Hepatocyte (in vitro differentiated cells): ENCODE results near the gene CCDC3. TPM values are rescaled to one million over a fixed set of nuclear protein-coding genes. Genes with fewer than 3 reads are reported as not detected.

Source experiments
- DNase-seq: peaks from one replicate; pipeline ENCODE4 v3.0.0-alpha.2; 2016; ENCODE audit warnings: low spot score
- H2AFZ ChIP-seq: fragments of 200-600 bp; sonication (generic); 2 replicates; pipeline ENCODE4 v1.6.0; 2016; ENCODE audit warnings: antibody characterized with exemption, mild to moderate bottlenecking
- H3K27ac ChIP-seq: fragments of 200-600 bp; sonication (generic); 2 replicates; pipeline ENCODE4 v1.5.1; 2016; ENCODE audit warnings: mild to moderate bottlenecking
- H3K27me3 ChIP-seq: fragments of 200-600 bp; sonication (generic); 2 replicates; pipeline ENCODE4 v1.6.1; 2016
- H3K36me3 ChIP-seq: fragments of 200-600 bp; sonication (generic); replicated peaks from 2 replicates; pipeline ENCODE4 v1.5.1; 2016; ENCODE audit warnings: low read depth; ENCODE audit not compliant: insufficient read depth
- H3K4me1 ChIP-seq: fragments of 200-600 bp; sonication (generic); 2 replicates; pipeline ENCODE4 v1.5.1; 2016; ENCODE audit warnings: mild to moderate bottlenecking, moderate library complexity; ENCODE audit not compliant: insufficient read depth
- H3K4me2 ChIP-seq: fragments of 200-600 bp; sonication (generic); 2 replicates; pipeline ENCODE4 v1.6.0; 2016
- H3K4me3 ChIP-seq: fragments of 200-600 bp; sonication (generic); 2 replicates; pipeline ENCODE4 v1.5.1; 2016; ENCODE audit warnings: mild to moderate bottlenecking
- H3K79me2 ChIP-seq: fragments of 200-600 bp; sonication (generic); 2 replicates; pipeline ENCODE4 v1.6.0; 2017; ENCODE audit warnings: mild to moderate bottlenecking
- H3K9me2 ChIP-seq: fragments of 200-600 bp; sonication (generic); replicated peaks from 2 replicates; pipeline ENCODE4 v1.6.0; 2017; ENCODE audit warnings: mild to moderate bottlenecking; ENCODE audit not compliant: insufficient read depth
- H3K9me3 ChIP-seq: fragments of 200-600 bp; sonication (generic); 2 replicates; pipeline ENCODE4 v1.5.1; 2016; ENCODE audit warnings: low read depth, mild to moderate bottlenecking
- H4K20me1 ChIP-seq: fragments of 200-600 bp; sonication (generic); 2 replicates; pipeline ENCODE4 v1.6.0; 2016; ENCODE audit warnings: mild to moderate bottlenecking; ENCODE audit not compliant: insufficient read depth, poor library complexity, severe bottlenecking
- CTCF ChIP-seq: fragments of 200-600 bp; sonication (generic); IDR thresholded peaks from 2 replicates; pipeline ENCODE4 v1.5.1; 2016; ENCODE audit warnings: antibody characterized with exemption, mild to moderate bottlenecking; ENCODE audit not compliant: poor library complexity
- EZH2 ChIP-seq: fragments of 200-600 bp; sonication (generic); IDR thresholded peaks from 2 replicates; pipeline ENCODE4 v1.6.1; 2016; ENCODE audit warnings: antibody characterized with exemption, mild to moderate bottlenecking, borderline replicate concordance
- EZH2phosphoT487 ChIP-seq: fragments of 200-600 bp; sonication (generic); IDR thresholded peaks from one replicate; pipeline ENCODE4 v1.6.1; 2018; ENCODE audit warnings: antibody characterized with exemption, mild to moderate bottlenecking, low read depth, moderate library complexity; ENCODE audit not compliant: unreplicated experiment, severe bottlenecking
- WGBS: methylation state at CpG from one replicate; pipeline ENCODE4 v1.1.6; 2016; ENCODE audit warnings: low lambda C conversion rate; ENCODE audit errors: missing lambda C conversion rate; 5-methylcytosine and 5-hydroxymethylcytosine counted together
- polyA plus RNA-seq: library from polyadenylated mRNA; unstranded; fragments of >200 nt; fragmentation: Nextera tagmentation; extraction: Ambion mirVana; gene quantifications from 2 replicates; pipeline ENCODE4 v1.2.1, GENCODE V29; 2016
- total RNA-seq: library from RNA; depleted of rRNA; stranded (reverse); fragments of >200 nt; gene quantifications from 2 replicates; pipeline ENCODE4 v1.2.3, GENCODE V29; 2014

Gene CCDC3
- total and polyA plus RNA-seq, 2 experiments from 2014 or later = 10.4 to 10.5 TPM

- no peak for TF ChIP-seq CTCF
- TF ChIP-seq EZH2 = no peak
- no peak for TF ChIP-seq EZH2phosphoT487
- Histone ChIP-seq H3K79me2 (no peaks in the 10 kb centered on the region), H4K20me1 (no peaks in the 10 kb centered on the region), H3K4me2 (no peak overlapping the region), H3K27ac (no peak overlapping the region), H3K27me3 (no peaks in the 10 kb centered on the region), H3K9me3 (no peaks in the 10 kb centered on the region), H3K4me1 (no peaks in the 10 kb centered on the region), H2AFZ (no peak overlapping the region), H3K36me3 (no peaks in the 10 kb centered on the region), H3K9me2 (no peaks in the 10 kb centered on the region), H3K4me3 (no peak overlapping the region)
- WGBS = 84% methylated on average over 5 of the region's 5 CpGs
- DNase-seq = no peak
Measured at GRCh38 chr10:12945690-12946359, 55.7 kb downstream of the CCDC3 start.

GRCh38 chr10:12944931-12945330 is 56.6 kb downstream of the CCDC3 start:
- no peaks in the 10 kb centered on the region for H3K9me2 ChIP-seq
- TF ChIP-seq EZH2phosphoT487 = no peak
- no peak for TF ChIP-seq CTCF
- TF ChIP-seq EZH2 = no peak
- WGBS = 90% methylated on average over 1 of the region's 1 CpG
- no peaks in the 10 kb centered on the region for H3K79me2 ChIP-seq
- no peak overlapping the region for H3K4me2 ChIP-seq
- H3K4me3 ChIP-seq = no peak overlapping the region
- no peaks in the 10 kb centered on the region for H4K20me1 ChIP-seq
- no peaks in the 10 kb centered on the region for H3K27me3 ChIP-seq
- H3K36me3 ChIP-seq = no peaks in the 10 kb centered on the region
- no peak overlapping the region for H3K27ac ChIP-seq
- DNase-seq = no peak
- no peaks in the 10 kb centered on the region for H3K4me1 ChIP-seq
- H2AFZ ChIP-seq = no peak overlapping the region
- H3K9me3 ChIP-seq = no peaks in the 10 kb centered on the region

GRCh38 chr10:12943425-12943824 is 58.1 kb downstream of the CCDC3 start:
- WGBS = 86% methylated on average over 5 of the region's 5 CpGs
- no peak for TF ChIP-seq CTCF
- TF ChIP-seq EZH2phosphoT487 = no peak
- no peak for TF ChIP-seq EZH2
- no peak for DNase-seq

GRCh38 chr10:12941966-12942365 is 59.5 kb downstream of the CCDC3 start:
- Histone ChIP-seq H2AFZ (no peak overlapping the region), H3K79me2 (no peaks in the 10 kb centered on the region), H4K20me1 (no peaks in the 10 kb centered on the region), H3K4me3 (no peak overlapping the region), H3K27ac (no peak overlapping the region), H3K9me3 (no peaks in the 10 kb centered on the region), H3K27me3 (no peaks in the 10 kb centered on the region), H3K36me3 (no peaks in the 10 kb centered on the region), H3K9me2 (no peaks in the 10 kb centered on the region), H3K4me2 (no peak overlapping the region), H3K4me1 (no peaks in the 10 kb centered on the region)
- no peak for TF ChIP-seq EZH2
- TF ChIP-seq EZH2phosphoT487 = no peak
- no peak for TF ChIP-seq CTCF
- no peak for DNase-seq
- WGBS = 100% methylated on average over 1 of the region's 1 CpG

More at GRCh38 chr10:12943425-12943824, 58.1 kb downstream of the CCDC3 start:
- Histone ChIP-seq H4K20me1 (no peaks in the 10 kb centered on the region), H3K79me2 (no peaks in the 10 kb centered on the region), H3K9me2 (no peaks in the 10 kb centered on the region), H3K36me3 (no peaks in the 10 kb centered on the region), H3K4me1 (no peaks in the 10 kb centered on the region), H3K9me3 (no peaks in the 10 kb centered on the region), H3K27me3 (no peaks in the 10 kb centered on the region), H3K4me3 (no peak overlapping the region), H3K27ac (no peak overlapping the region), H2AFZ (no peak overlapping the region), H3K4me2 (no peak overlapping the region)
